ENCODE measurements around the gene WBP11. TPM values are rescaled to one million over a fixed set of nuclear protein-coding genes. Genes with fewer than 3 reads are reported as not detected.
"Not testable (repeated sequence)": the region's sequence is repeated elsewhere in the genome, so short reads cannot be mapped to it uniquely, and the experiment has no call there.

The WBP11 gene
- total RNA-seq, 2 experiments from 2014 or later, result 169 to 188 TPM

- Mint-ChIP-seq H3K9me3 (no peaks in the 10 kb centered on the region), H3K4me1 (ENCODE audit: low read depth) (no peaks in the 10 kb centered on the region), H3K36me3 (ENCODE audit: low read depth) (peaks cover 32% of the 10 kb centered on the region), H3K4me3 (no peak overlapping the region), H3K27me3 (no peaks in the 10 kb centered on the region), H3K27ac (no peak overlapping the region)
- ATAC-seq (ENCODE audit: poor library complexity), result no peak
- Histone ChIP-seq H3K9me3 (ENCODE audit: control insufficient read depth in 1 of 2, insufficient read depth in 1 of 2, low read length in 2 of 2) (no peaks in the 10 kb centered on the region), H3K27me3 (ENCODE audit: control insufficient read depth in 1 of 2, insufficient read depth in 2 of 2, low read length in 2 of 2) (no peaks in the 10 kb centered on the region), H3K27ac (ENCODE audit: low read depth in 1 of 2, low read length in 2 of 2) (no peak overlapping the region), H3K36me3 (ENCODE audit: insufficient read depth, low read length) (peaks cover 2% of the 10 kb centered on the region), H3K4me1 (ENCODE audit: insufficient read depth, low read length) (no peaks in the 10 kb centered on the region), H3K4me3 (ENCODE audit: low read length) (no peak overlapping the region)
- CTCF ChIA-PET, result no interaction called here
- POLR2A ChIA-PET, result no interaction called here
- intact Hi-C loops (cut with DNase I, micrococcal nuclease), result no loop called here
- DNase-seq, result no peak
- TF ChIP-seq, protein P1, sequence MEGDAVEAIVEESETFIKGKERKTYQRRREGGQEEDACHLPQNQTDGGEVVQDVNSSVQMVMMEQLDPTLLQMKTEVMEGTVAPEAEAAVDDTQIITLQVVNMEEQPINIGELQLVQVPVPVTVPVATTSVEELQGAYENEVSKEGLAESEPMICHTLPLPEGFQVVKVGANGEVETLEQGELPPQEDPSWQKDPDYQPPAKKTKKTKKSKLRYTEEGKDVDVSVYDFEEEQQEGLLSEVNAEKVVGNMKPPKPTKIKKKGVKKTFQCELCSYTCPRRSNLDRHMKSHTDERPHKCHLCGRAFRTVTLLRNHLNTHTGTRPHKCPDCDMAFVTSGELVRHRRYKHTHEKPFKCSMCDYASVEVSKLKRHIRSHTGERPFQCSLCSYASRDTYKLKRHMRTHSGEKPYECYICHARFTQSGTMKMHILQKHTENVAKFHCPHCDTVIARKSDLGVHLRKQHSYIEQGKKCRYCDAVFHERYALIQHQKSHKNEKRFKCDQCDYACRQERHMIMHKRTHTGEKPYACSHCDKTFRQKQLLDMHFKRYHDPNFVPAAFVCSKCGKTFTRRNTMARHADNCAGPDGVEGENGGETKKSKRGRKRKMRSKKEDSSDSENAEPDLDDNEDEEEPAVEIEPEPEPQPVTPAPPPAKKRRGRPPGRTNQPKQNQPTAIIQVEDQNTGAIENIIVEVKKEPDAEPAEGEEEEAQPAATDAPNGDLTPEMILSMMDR (IDR thresholded peaks at IDR 0.05), result no peak
Observed at GRCh38 chr12:14741942-14742341, 61.3 kb downstream of the WBP11 start.

- TF ChIP-seq, protein P1 (IDR thresholded peaks at IDR 0.05), result no peak
- no peaks in the 10 kb centered on the region for H3K27me3 ChIP-seq (ENCODE audit: control insufficient read depth in 1 of 2, insufficient read depth in 2 of 2, low read length in 2 of 2)
- POLR2A ChIA-PET, result no interaction called here
Observed at GRCh38 chr12:14741153-14741552, 62.1 kb downstream of the WBP11 start.

DNA sequence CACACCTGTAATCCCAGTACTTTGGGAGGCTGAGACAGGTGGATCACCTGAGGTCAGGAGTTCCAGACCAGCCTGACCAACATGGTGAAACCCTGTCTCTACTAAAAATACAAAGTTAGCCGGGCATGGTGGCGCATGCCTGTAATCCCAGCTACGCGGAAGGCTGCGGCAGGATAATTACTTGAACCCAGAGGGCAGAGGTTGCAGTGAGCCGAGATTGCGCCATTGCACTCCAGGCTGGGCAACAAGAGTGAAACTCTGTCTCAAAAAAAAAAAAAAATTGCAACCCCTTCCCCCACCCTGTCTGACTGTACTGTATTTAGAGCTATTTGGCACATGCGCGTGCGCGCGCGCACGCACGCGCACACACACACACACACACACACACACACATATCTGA is 66.8 kb downstream of the WBP11 start:
- H3K27ac Mint-ChIP-seq; H3K27ac ChIP-seq (ENCODE audit: low read depth in 1 of 2, low read length in 2 of 2); H3K36me3 Mint-ChIP-seq (ENCODE audit: low read depth); H3K4me1 ChIP-seq (ENCODE audit: insufficient read depth, low read length); H3K4me3 ChIP-seq (ENCODE audit: low read length); POLR2A ChIA-PET; H3K27me3 Mint-ChIP-seq; DNase-seq; H3K4me1 Mint-ChIP-seq (ENCODE audit: low read depth); intact Hi-C loops (cut with DNase I, micrococcal nuclease); H3K4me3 Mint-ChIP-seq; CTCF ChIA-PET; H3K27me3 ChIP-seq (ENCODE audit: control insufficient read depth in 1 of 2, insufficient read depth in 2 of 2, low read length in 2 of 2); H3K9me3 ChIP-seq (ENCODE audit: control insufficient read depth in 1 of 2, insufficient read depth in 1 of 2, low read length in 2 of 2); H3K36me3 ChIP-seq (ENCODE audit: insufficient read depth, low read length); H3K9me3 Mint-ChIP-seq; ATAC-seq (ENCODE audit: poor library complexity): not testable (repeated sequence)

More at GRCh38 chr12:14741153-14741552, 62.1 kb downstream of the WBP11 start:
- H3K4me1 ChIP-seq (ENCODE audit: insufficient read depth, low read length), result no peaks in the 10 kb centered on the region
- no peaks in the 10 kb centered on the region for H3K9me3 Mint-ChIP-seq
- no peaks in the 10 kb centered on the region for H3K9me3 ChIP-seq (ENCODE audit: control insufficient read depth in 1 of 2, insufficient read depth in 1 of 2, low read length in 2 of 2)
- peaks cover 25% of the 10 kb centered on the region for H3K36me3 Mint-ChIP-seq (ENCODE audit: low read depth)
- ATAC-seq (ENCODE audit: poor library complexity) (no peak), DNase-seq (no peak)
- H3K36me3 ChIP-seq (ENCODE audit: insufficient read depth, low read length), result peaks cover 2% of the 10 kb centered on the region
- no peak overlapping the region for H3K4me3 ChIP-seq (ENCODE audit: low read length)
- H3K27ac Mint-ChIP-seq, result no peak overlapping the region
- intact Hi-C loops (cut with DNase I, micrococcal nuclease), result no loop called here
- CTCF ChIA-PET, result no interaction called here
- no peaks in the 10 kb centered on the region for H3K4me1 Mint-ChIP-seq (ENCODE audit: low read depth)
- no peak overlapping the region for H3K27ac ChIP-seq (ENCODE audit: low read depth in 1 of 2, low read length in 2 of 2)
- no peaks in the 10 kb centered on the region for H3K27me3 Mint-ChIP-seq
- H3K4me3 Mint-ChIP-seq, result no peak overlapping the region

Other genes starting within 250 kb of the WBP11 start
- gene PLBD1, start 235.6 kb downstream of the WBP11 start, total RNA-seq, result 1 to 10 TPM in 1 of 2 experiments, under 1 TPM in 1; 0.95 to 1.3 TPM
- not detected for gene GUCY2C, start 106.9 kb downstream of the WBP11 start, total RNA-seq
- under 1 TPM; 0.11 to 0.22 TPM for gene C12orf60, start 192 bp upstream of the WBP11 start, total RNA-seq
- gene SMCO3, start 10.7 kb upstream of the WBP11 start, total RNA-seq, result not detected
- gene ART4, start 40.0 kb upstream of the WBP11 start, total RNA-seq, result not detected
- 1 to 10 TPM; 1.3 to 1.8 TPM for gene MGP, start 82.4 kb upstream of the WBP11 start, total RNA-seq
- gene ERP27, start 135.1 kb upstream of the WBP11 start, total RNA-seq, result 10 to 100 TPM; 16.2 to 17.1 TPM
- 100 to 1,000 TPM; 872 to 942 TPM for gene ARHGDIB, start 158.1 kb upstream of the WBP11 start, total RNA-seq
- gene PDE6H, start 169.6 kb upstream of the WBP11 start, total RNA-seq, result not detected

Data from CD4-positive, alpha-beta T cell (primary cell).